Activated effector memory CD4-positive, alpha-beta T cell treated with Interleukin-2 at 50 U/mL for 16 hours (primary cell): ENCODE results near the gene AVP.
A peak's percentile ranks its signal among the peaks of the same experiment; 100 is the strongest.
"Not testable (repeated sequence)": the region's sequence is repeated elsewhere in the genome, so short reads cannot be mapped to it uniquely, and the experiment has no call there.

ENCODE experiments used
- DNase-seq: peaks from one replicate; pipeline ENCODE4 v3.0.0-alpha.2; 2020

Gene AVP

DNA sequence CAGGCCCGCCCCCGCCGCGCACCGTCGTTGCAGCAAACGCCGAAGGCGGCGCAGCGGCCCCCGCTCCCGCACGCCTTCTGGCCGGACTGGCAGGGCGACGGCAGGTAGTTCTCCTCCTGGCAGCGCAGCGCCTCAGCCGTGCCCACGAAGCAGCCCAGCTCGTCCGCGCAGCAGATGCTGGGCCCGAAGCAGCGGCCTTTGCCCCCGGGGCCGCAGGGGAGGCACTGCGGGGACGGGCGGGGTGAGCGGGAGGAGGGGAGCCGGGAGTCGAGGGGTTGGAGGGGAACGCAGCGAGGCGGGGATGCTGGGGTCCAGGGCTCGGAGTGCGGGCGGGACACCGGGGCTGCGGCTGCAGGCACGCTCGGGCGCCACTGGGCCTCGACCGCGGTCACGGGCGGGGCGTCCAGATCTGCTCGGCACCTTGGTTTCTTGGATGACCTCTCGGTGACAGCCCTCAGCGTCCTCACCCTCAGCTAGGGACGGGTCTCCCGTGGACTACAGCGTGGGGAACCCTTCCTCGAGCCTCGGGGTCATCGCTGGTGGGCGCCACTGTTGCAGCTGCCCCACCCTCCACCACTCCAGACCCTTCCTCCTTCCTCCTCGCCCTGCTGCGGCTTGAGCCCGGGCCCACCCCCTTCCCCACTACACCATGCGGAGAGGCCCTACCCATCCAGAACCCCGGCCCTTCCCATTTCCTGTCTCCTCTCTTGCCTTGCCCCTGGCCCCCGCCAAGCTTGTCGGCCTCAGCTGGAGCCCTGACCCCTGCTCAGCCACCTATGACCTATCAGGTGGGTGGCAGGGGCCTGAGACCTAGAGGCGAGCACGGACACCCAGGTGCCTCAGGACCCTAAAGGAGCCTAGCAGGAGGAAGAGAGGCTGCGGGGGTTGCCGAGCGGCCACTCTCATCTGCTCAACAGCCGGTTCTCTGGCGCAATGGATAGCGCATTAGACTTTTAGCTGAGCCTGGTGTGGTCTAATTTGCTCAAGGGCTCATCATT is 1.3 kb downstream of the AVP start:
- DNase-seq: no peak

DNA sequence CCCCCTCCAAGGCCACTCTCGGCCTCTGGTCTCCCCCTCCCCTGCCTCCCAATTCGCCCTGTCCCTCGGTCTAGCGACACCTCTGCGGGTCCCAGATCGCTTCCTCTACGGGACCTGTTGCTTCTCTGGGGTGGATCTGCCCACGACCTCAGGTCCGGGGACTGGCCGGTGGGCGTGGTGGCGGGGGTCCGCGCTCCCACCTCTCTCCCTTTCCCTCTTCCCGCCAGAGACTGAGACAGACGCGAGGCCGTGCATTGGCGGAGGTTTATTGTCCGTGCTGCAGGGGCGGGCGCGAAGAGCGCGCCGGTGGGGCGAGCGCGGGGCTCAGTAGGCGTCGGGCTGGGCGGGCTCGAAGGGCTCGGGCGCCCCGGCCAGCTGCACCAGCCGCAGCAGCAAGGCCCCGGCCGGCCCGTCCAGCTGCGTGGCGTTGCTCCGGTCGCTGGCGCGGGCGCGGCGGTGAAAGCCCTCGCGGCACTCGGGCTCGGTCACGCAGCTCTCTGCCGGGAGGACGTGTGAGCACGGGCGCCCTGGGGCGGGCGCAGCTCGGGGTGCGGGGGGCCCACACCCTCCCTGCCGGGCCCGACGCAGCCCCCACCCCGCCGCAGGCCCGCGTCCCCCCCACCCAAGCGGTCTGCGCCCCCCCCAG is 2.1 kb downstream of the AVP start:
- DNase-seq: no peak

DNA sequence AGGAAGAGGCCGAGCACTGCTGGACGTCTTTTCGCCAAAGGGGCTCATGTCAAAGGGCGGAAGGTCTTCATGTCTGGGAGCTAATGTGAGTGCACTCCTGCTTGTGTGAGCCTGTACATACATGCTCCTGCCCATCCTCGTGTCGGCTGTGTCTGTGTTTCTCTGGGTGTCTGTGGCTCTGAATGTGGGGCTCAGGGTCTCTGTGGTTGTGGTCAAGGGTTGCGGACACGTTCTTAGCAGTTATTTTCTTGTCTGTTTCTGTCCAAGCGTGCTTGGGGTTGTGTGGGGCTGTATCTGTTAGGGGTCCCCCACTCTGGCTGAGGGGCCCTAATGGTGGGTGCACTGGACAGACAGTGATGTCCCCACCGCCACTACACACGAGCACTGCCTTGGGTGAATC is 2.9 kb downstream of the AVP start:
- no peak for DNase-seq

DNA sequence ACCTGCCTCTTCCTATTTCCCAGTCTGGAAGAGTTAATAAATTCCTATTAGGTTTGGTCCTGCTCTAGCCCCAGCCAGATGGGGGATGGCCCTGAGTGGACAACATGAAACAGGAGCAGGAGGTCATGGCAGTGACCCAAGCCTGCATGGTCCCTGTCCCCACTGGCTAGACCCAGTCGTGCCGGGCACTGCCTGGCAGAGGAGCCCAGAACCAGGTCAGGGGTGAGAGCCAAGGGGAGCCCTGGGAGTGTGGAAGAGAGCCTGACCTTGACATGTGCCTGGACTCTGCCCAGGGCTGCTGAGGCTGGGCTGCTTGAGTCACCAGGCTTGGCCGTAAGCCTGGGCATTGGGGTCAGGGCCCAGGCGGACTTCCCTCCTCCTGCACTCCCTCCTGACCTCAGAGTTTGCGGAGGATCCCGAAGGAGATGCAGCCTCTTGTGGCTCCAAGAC is 3.6 kb downstream of the AVP start:
- DNase-seq: no peak

DNA sequence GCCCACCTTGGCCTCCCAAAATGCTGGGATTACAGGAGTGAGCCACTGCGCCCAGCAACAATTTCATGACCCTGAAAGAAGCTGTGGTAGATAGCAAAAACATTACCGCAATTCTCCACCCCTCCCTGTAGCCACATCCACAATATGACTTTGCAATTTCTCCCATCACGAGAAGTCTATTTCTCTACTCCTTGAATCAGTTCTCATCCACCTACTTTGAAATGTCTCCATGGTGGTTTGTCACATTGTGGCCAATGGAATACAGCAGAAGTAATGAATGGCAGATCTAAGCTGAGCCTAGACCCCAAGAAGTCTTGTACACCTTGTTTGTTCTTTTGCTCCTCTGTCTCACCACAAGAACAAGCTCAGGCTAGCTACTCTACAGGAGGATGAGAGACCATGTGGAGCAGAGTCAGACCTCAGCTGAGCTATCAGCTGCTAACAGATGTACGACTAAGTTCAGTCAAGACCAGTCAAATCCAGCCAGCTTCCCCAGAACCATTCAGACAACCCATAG is 6.8 kb downstream of the AVP start:
- no peak for DNase-seq

DNA sequence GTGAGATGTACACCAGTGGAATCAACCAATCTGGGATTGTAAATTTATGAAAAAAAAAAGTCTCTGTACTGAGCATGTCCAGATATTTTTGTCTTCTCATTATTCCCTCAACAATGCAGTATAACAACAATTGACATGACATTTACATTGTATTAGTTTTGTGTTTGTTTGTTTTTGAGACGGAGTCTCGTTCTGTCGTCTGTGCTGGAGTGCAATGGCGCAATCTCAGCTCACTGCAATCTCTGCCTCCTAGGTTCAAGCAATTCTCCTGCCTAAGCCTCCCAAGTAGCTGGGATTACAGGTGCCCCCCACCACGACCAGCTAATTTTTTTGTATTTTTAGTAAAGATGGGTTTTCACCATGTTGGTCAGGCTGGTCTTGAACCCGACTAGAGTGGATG is 9.2 kb downstream of the AVP start:
- not testable (repeated sequence) for DNase-seq

DNA sequence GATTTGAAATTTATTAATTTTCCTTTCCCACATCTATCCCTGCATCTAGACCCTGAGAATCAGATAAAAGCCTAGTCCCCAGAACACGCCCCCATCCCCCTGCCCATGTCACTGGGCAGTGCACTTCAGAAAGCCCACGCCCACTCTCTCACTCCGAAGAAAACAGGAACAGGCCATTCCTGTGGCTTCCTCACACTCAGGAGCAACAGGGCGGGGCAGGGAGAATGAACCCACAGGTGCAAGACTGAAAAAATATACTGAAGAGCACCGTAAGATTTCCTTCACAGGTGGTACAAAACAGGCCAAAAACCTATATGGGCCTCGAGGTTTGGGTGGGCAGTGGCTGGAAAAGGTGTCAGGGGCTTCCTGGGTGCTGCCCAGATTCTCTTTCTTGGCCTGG is 9.7 kb downstream of the AVP start:
- DNase-seq: no peak

DNA sequence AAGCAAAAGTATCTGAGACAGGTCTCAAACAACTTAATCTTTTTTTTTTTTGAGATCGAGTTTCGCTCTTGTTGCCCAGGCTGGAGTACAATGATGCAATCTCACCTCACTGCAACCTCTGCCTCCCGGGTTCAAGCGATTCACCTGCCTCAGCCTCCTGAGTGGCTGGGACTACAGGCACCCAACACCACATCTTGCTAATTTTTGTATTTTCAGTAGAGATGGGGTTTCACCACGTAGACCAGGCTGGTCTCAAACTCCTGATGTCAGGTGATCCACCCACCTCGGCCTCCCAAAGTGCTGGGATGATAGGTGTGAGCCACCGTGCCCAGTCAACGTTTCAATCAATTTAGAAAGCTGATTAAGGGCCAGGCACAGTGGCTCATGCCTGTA is 11.3 kb downstream of the AVP start:
- not testable (repeated sequence) for DNase-seq

DNA sequence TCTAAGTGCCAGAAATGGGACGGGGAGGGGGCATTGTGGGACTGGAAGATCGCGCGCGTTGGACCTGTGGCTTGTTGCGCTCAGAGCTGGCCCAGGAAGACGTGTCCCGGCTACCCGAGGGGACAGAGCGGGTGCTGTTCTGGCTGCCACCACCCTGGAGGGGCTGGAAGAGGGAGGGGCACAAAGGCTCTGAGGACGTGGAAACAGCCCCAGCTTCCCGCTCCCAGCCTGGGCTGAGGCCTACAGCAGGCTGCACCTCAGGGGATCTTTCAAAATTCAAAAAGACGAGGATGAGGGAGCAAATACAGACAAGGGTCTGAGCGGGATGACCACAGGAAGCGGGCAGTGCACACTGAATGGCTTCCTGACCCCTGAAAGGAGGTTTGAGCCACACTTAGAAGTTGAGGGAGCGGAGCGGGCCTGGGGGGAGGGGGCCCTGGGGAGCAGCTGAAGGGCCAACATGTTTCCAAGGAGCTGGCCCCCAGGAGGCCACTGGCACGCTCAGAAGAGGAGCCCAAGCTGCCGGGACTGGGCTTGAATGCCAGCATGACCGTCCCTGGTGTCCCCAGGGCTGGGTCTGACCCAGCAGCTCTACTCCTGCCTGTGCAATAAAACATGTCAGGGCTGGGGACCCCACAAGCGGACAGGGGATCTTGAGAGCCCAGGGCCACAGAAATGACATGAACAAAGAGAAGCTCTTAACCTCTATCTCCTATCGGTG is 11.8 kb downstream of the AVP start:
- DNase-seq: no peak

DNA sequence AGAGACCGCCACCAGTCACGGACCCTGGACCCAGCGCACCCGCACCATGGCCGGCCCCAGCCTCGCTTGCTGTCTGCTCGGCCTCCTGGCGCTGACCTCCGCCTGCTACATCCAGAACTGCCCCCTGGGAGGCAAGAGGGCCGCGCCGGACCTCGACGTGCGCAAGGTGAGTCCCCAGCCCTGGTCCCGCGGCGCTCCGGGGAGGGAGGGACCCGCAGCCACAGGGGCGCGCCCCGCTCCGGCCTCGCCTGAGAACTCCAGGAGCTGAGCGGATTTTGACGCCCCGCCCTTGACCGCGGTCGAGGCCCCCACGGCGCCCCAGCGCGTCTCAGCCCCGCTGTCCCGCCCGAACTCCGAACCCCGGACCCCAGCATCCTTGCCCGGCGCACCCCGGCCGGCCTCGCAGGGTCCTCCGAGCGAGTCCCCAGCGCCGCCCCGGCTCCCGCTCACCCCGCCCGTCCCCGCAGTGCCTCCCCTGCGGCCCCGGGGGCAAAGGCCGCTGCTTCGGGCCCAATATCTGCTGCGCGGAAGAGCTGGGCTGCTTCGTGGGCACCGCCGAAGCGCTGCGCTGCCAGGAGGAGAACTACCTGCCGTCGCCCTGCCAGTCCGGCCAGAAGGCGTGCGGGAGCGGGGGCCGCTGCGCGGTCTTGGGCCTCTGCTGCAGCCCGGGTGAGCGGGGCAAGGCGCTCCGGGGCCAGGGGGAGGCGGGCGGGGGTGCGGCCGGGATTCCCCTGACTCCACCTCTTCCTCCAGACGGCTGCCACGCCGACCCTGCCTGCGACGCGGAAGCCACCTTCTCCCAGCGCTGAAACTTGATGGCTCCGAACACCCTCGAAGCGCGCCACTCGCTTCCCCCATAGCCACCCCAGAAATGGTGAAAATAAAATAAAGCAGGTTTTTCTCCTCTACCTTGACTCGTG is 12.7 kb downstream of the AVP start, which contains the start of gene OXT:
TSS of gene OXT (plus strand) at position 11 of the 920 bp plus-strand sequence. CDS start at position 47, 36 bp downstream.
- peak; percentile 65 for DNase-seq

DNA sequence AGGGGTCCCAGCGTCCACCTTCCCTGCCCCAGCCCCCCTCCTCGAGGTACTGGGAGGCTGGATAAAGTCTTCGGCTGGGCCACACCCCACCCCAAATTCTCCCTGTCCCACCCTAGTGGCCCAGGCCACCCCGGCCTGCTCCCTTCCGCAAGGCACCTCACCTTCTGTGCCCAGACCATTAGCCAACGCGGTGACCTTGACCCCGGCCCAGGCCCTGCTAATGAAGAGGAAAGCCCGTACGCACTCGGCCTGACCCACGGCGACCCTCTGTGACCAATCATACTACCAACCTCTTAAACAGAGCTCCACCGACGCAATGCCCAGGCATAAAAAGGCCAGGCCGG is 13.3 kb downstream of the AVP start:
- no peak for DNase-seq

DNA sequence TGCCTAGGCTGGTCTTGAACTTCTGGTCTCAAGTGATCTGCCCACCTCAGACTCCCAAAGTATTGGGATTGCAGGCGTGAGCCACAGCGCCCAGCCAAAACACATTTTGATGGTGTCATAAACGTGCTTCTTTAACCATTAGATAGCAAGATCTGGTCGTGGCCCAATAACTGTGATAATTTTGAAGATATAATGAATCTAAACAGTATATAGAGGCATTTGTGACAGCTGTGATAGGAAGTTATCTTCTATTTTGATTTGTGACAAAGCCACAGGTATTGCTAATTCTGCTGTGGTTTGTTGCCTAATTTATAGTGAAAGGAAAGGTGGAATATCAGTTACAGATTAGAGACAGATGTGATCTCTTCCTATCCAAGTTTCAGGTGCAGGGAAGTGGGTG is 13.8 kb downstream of the AVP start:
- no peak for DNase-seq

DNA sequence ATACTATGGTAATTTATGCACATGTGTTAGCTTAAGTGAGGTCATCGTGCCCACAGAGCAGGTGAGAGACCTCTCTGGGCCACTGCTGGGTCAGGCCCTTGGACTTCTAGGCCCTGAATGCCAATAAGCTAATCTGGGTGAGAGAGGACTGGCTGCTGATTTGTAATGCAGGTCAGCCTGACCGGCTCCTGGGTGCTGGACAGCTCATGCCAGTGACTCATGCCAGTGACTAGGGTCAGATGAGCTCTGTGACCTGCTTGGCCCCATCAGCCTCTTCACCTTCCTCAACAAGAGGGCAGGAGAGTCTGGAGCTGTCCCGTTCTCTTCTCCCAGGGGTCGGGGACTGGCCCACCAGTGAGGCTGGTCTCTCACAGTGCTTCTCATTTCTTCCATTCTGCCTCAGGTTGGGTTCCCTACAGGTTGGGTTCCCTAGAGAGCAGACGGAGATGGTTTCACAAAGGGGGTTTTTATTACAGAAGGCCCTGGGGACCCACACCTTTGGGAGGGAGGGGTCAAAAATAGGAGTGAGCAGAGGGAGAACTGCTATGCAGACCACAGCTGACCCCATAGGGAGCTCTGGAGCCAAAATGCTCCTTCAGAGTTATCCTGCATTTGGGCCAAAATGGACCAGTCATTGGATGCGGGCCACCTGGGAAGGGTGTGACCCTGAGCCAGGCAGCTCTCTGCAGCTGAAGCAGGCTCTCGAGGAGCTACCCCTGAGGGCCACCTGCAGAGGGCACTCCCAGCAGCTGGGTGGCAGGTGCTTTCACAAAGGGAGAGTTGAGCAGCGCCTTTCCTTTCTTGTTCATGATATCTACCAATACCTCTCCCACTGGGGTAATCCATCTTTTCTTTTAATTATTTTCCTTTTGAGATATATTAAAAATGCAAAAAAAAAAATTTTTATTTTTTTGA is 15.3 kb downstream of the AVP start:
- no peak for DNase-seq

DNA sequence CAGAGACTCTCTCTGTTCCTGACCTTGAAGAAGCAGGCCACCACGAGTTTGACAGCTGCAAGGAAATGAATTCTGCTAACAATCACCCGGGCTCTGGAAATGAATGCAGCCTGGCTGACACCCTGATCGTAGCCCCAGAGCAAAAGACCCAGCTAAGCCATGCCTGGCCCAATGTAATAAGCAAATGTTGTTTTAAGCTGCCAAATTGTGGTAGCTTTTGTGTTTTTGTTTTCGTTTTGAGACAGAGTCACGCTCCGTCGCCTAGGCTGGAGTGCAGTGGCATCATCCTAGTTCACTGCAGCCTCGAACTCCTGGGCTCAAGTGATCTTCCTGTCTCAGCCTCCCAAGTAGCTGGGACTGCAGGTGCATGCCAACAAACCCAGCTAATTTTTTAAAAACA is 16.4 kb downstream of the AVP start:
- DNase-seq: no peak

DNA sequence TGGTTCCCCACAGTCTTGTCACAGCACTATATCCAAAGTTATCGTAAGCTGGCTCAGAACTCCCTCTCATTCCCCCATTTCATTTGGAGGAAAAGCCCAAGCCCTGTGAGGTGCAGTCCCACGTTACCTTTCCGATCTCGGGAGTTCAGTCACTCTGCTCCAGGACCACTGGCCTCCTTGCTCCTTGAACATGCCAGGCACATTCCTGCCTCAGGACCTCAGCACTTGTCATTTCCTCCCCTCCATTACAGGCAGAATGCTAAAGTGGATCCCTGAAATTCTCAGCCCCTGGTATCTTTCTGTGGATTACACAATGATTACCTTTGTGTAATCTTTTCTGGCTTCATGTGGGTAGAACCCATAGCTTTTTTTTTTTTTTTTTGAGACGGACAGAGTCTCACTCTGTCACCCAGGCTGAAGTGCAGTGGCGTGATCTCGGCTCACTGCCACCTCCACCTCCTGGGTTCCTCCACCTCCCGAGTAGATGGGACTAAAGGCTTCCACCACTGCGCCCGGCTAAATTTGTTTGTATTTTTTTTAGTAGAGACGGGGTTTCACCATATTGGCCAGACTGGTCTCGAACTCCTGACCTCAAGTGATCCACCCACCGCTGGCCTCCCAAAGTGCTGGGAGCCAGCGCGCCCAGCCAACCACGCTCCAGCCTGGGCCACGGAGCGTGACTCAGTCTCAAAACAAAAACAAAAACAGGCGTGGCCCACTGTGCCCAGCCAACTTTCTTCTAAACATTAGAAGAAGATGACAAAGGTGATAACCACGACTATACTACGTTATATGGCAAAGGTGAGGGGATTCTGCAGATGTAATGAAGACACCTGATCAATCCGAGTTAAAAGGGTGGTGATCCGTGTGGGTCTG is 17.1 kb downstream of the AVP start:
- no peak for DNase-seq

DNA sequence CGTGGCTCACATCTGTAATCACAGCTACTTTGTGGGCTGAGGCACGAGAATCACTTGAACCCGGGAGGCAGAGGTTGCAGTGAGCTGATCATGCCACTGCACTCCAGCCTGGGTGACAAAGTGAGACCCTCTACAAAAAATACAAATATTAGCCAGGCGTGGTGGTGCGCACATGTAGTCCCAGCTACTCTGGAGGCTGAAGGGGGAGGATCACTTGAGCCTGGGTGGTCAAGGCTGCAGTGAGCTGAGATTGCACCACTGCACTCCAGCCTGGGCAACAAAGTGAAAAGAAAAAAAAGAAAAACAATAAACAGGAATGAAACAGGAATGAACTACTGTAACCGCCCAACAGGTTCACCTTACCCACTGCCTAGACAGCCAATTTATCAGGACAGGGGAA is 20.4 kb downstream of the AVP start:
- not testable (repeated sequence) for DNase-seq

DNA sequence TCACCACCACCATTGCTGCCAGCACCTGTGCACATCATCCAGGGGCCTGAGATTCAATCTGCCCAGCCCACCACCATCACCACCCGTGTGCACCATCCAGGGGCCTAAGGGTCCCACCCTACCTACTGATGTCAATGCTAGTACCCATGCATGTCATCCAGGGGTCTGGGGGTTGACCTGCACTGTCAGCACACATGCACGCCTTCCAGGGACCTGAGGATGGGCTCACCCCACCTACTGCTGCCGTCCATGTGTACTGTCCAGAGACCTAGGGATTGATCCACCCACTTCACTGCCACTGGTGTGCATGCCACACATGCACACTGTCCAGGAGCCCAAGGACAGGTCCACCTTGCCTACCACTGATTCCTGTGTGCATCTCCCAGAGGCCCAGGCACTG is 25.0 kb downstream of the AVP start:
- no peak for DNase-seq

DNA sequence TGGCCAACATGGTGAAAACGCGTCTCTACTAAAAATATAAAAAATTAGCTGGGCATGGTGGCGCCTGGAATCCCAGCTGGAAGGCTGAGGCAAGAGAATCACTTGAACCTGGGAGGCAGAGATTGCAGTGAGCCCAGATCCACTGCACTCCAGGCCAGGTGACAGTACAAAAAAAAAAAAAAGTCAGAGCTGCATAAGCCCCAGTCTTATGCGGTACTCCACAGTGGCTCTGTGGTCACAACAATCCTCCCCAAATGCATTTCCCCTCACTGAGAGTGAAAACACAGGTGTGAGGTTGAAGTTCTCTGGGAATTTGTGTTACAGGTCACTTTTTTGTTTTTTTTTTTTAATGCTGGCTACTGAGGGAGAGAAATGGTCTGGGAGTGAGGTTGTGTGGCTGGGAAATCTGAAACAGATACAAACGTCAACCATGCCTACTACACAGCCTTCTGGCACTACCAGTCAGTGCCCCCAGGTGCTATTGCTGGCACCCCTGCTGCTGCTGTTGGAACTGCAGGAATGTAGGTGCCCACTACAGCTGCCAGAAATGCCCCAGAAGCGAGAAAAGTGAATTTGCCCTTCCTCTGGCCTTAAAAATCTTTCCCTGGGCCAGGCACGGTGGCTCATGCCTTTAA is 33.0 kb downstream of the AVP start:
- DNase-seq: no peak
